ENCODE results near the gene KHNYN.

Gene KHNYN

GRCh38 chr14:24440606-24441399, 11.0 kb downstream of the KHNYN start:
- TF ChIP-seq CTCF (IDR thresholded peaks at IDR 0.05; ENCODE audit: insufficient read depth, low read length, poor library complexity, severe bottlenecking) (no peak), EZH2phosphoT487 (conservative IDR thresholded peaks at IDR 0.05; ENCODE audit: low read length) (no peak)
- 0 out of 2 replicates have a peak, but pooled peaks cover 6% of the 10 kb centered on the region for H3F3A ChIP-seq (ENCODE audit: insufficient read depth)
- H3K4me2 ChIP-seq (ENCODE audit: low read depth, low read length, poor library complexity, severe bottlenecking): peak overlapping the region; percentile 94
- peaks cover 14% of the 10 kb centered on the region for H3K79me2 ChIP-seq (ENCODE audit: insufficient read depth, low read length)
- no peak overlapping the region for H2AFZ ChIP-seq (ENCODE audit: low read depth, low read length, severe bottlenecking)
- no peaks in the 10 kb centered on the region for H3K27me3 ChIP-seq (ENCODE audit: low read length)
- H3K27ac ChIP-seq (ENCODE audit: low read depth, low read length): no peak overlapping the region
- H3K4me3 ChIP-seq (ENCODE audit: insufficient read depth, low read length, poor library complexity, severe bottlenecking): no peak overlapping the region
- H3K9ac ChIP-seq (ENCODE audit: low read length): peak overlapping the region; percentile 93
- H3K36me3 ChIP-seq (ENCODE audit: low read length): no peaks in the 10 kb centered on the region
- no peaks in the 10 kb centered on the region for H3K9me2 ChIP-seq (replicated peaks; ENCODE audit: insufficient read depth, low read length)
- H4K20me1 ChIP-seq (ENCODE audit: low read depth, low read length): no peaks in the 10 kb centered on the region
- H3K9me3 ChIP-seq (ENCODE audit: insufficient read depth, low read length): no peaks in the 10 kb centered on the region

GRCh38 chr14:24441485-24441884, 11.7 kb downstream of the KHNYN start:
- TF ChIP-seq CTCF (IDR thresholded peaks at IDR 0.05; ENCODE audit: insufficient read depth, low read length, poor library complexity, severe bottlenecking) (no peak), EZH2phosphoT487 (conservative IDR thresholded peaks at IDR 0.05; ENCODE audit: low read length) (no peak)
- Histone ChIP-seq H3K4me2 (ENCODE audit: low read depth, low read length, poor library complexity, severe bottlenecking) (peak overlapping the region; percentile 94), H3K9me2 (replicated peaks; ENCODE audit: insufficient read depth, low read length) (no peaks in the 10 kb centered on the region), H3K27me3 (ENCODE audit: low read length) (no peaks in the 10 kb centered on the region), H4K20me1 (ENCODE audit: low read depth, low read length) (no peaks in the 10 kb centered on the region), H3K27ac (ENCODE audit: low read depth, low read length) (peak overlapping the region; percentile 78), H2AFZ (ENCODE audit: low read depth, low read length, severe bottlenecking) (no peak overlapping the region), H3F3A (ENCODE audit: insufficient read depth) (0 out of 2 replicates have a peak, but pooled peaks cover 6% of the 10 kb centered on the region), H3K9me3 (ENCODE audit: insufficient read depth, low read length) (no peaks in the 10 kb centered on the region), H3K4me3 (ENCODE audit: insufficient read depth, low read length, poor library complexity, severe bottlenecking) (peak overlapping the region; percentile 90), H3K36me3 (ENCODE audit: low read length) (no peaks in the 10 kb centered on the region), H3K9ac (ENCODE audit: low read length) (peak overlapping the region; percentile 93), H3K79me2 (ENCODE audit: insufficient read depth, low read length) (peaks cover 14% of the 10 kb centered on the region)

- Histone ChIP-seq H3K27me3 (ENCODE audit: low read length) (no peaks in the 10 kb centered on the region), H3K79me2 (ENCODE audit: insufficient read depth, low read length) (peaks cover 14% of the 10 kb centered on the region), H3K36me3 (ENCODE audit: low read length) (no peaks in the 10 kb centered on the region), H2AFZ (ENCODE audit: low read depth, low read length, severe bottlenecking) (peak overlapping the region; percentile 79), H3K9ac (ENCODE audit: low read length) (peak overlapping the region; percentile 93), H3K9me3 (ENCODE audit: insufficient read depth, low read length) (no peaks in the 10 kb centered on the region), H3K4me3 (ENCODE audit: insufficient read depth, low read length, poor library complexity, severe bottlenecking) (peak overlapping the region; percentile 90), H4K20me1 (ENCODE audit: low read depth, low read length) (no peaks in the 10 kb centered on the region), H3F3A (ENCODE audit: insufficient read depth) (0 out of 2 replicates have a peak, but pooled peaks cover 6% of the 10 kb centered on the region), H3K9me2 (replicated peaks; ENCODE audit: insufficient read depth, low read length) (no peaks in the 10 kb centered on the region), H3K27ac (ENCODE audit: low read depth, low read length) (peak overlapping the region; percentile 78), H3K4me2 (ENCODE audit: low read depth, low read length, poor library complexity, severe bottlenecking) (peak overlapping the region; percentile 94)
- TF ChIP-seq EZH2phosphoT487 (conservative IDR thresholded peaks at IDR 0.05; ENCODE audit: low read length): no peak
- TF ChIP-seq CTCF (IDR thresholded peaks at IDR 0.05; ENCODE audit: insufficient read depth, low read length, poor library complexity, severe bottlenecking): no peak
These were observed 12.1 kb downstream of the KHNYN start for GRCh38 chr14:24441904-24442239.
